Activated CD4-positive, alpha-beta memory T cell treated with anti-CD3 and anti-CD28 coated beads, Interleukin-2, amount 10 ng/mL, durations not matched to agents 7 days and 5 days (primary cell): ENCODE results near the gene RPS6KA4. TPM values are rescaled to one million over a fixed set of nuclear protein-coding genes. Genes with fewer than 3 reads are reported as not detected.

Experiments used
- CTCF ChIA-PET: fragments of 350-600 bp; sonication (Branson Sonifier 250); formaldehyde crosslinking; loops from one replicate; lab custom pipeline; 2021; ENCODE audit warnings: antibody characterized with exemption, inconsistent platforms; lab: Charles Lee
- POLR2A ChIA-PET: fragments of 350-600 bp; sonication (Branson Sonifier 250); formaldehyde crosslinking; loops from one replicate; lab custom pipeline; 2021; ENCODE audit warnings: antibody characterized with exemption; lab: Charles Lee
- DNase-seq: peaks from one replicate; pipeline ENCODE4 v3.0.0-alpha.2; 2020
- H3K27ac Mint-ChIP-seq: one replicate; pipeline ENCODE4 v1.8.0; 2021; ENCODE audit warnings: mild to moderate bottlenecking, mixed read lengths
- H3K27me3 Mint-ChIP-seq: one replicate; pipeline ENCODE4 v1.8.0; 2021; ENCODE audit warnings: mixed read lengths
- H3K36me3 Mint-ChIP-seq: one replicate; pipeline ENCODE4 v1.8.0; 2021; ENCODE audit warnings: low read depth, mixed read lengths
- H3K4me1 Mint-ChIP-seq: one replicate; pipeline ENCODE4 v1.8.0; 2021; ENCODE audit warnings: mixed read lengths
- H3K4me3 Mint-ChIP-seq: one replicate; pipeline ENCODE4 v1.8.0; 2021; ENCODE audit warnings: mild to moderate bottlenecking, mixed read lengths
- H3K9me3 Mint-ChIP-seq: one replicate; pipeline ENCODE4 v1.8.0; 2021; ENCODE audit warnings: mixed read lengths
- total RNA-seq, 2 experiments: library from RNA; stranded (reverse); gene quantifications; one replicate each; pipeline ENCODE4 v1.2.3, GENCODE V29; 2021

Gene RPS6KA4
- total RNA-seq, 2 experiments from 2014 or later = 40.2 to 43.5 TPM

- peak; percentile 89 for DNase-seq
- Mint-ChIP-seq H3K27ac (peak overlapping the region; percentile 83), H3K4me3 (peak overlapping the region; percentile 45), H3K36me3 (peaks cover 17% of the 10 kb centered on the region), H3K4me1 (peaks cover 44% of the 10 kb centered on the region), H3K27me3 (no peaks in the 10 kb centered on the region), H3K9me3 (no peaks in the 10 kb centered on the region)
- ChIA-PET POLR2A (interaction anchor here (0.6 to 7.5 kb wide), 16 partner anchors 9 to 127 kb away, joined by 3 to 104 read pairs (median 4); partner anchors contain the start of genes CCDC88B, ESRRA, FERMT3 and PRDX5), CTCF (interaction anchor here (0.6 to 5.9 kb wide), 30 partner anchors 8 to 1215 kb away, joined by 3 to 157 read pairs (median 4); partner anchors contain the start of genes CCDC88B, ESRRA, FERMT3 and FKBP2)
These were observed 27.2 kb upstream of the RPS6KA4 start for GRCh38 chr11:64331569-64332371.

GRCh38 chr11:64333556-64333955 lies 25.4 kb upstream of the RPS6KA4 start:
- ChIA-PET CTCF (interaction anchor here (0.7 to 5.9 kb wide), 4 partner anchors 16 to 148 kb away, joined by 3 to 157 read pairs (median 3); partner anchors contain the start of genes ESRRA, PRDX5, STIP1 and TRMT112), POLR2A (interaction anchor here (1.1 to 7.5 kb wide), 2 partner anchors 10 to 15 kb away, joined by 3 to 104 read pairs; partner anchors contain the start of genes PRDX5 and TRMT112)
- Mint-ChIP-seq H3K36me3 (peaks cover 30% of the 10 kb centered on the region), H3K4me1 (peaks cover 57% of the 10 kb centered on the region), H3K4me3 (no peak overlapping the region), H3K9me3 (no peaks in the 10 kb centered on the region), H3K27ac (no peak overlapping the region), H3K27me3 (no peaks in the 10 kb centered on the region)
- no peak for DNase-seq

GRCh38 chr11:64334764-64335735 lies 23.9 kb upstream of the RPS6KA4 start:
- H3K4me1 Mint-ChIP-seq = peaks cover 67% of the 10 kb centered on the region

GRCh38 chr11:64337538-64338249 lies 21.3 kb upstream of the RPS6KA4 start:
- H3K4me3 Mint-ChIP-seq = no peak overlapping the region
- H3K4me1 Mint-ChIP-seq = peaks cover 67% of the 10 kb centered on the region
- ChIA-PET POLR2A (interaction anchor here (0.9 to 4.2 kb wide), 3 partner anchors 12 to 68 kb away, joined by 3 to 52 read pairs (median 3); partner anchors contain the start of genes PRDX5 and TRMT112), CTCF (interaction anchor here (7.4 kb wide), 1 partner anchor 20 kb away, joined by 70 read pairs; the partner anchor contains the start of genes PRDX5 and TRMT112)
- H3K36me3 Mint-ChIP-seq = peaks cover 54% of the 10 kb centered on the region
- no peak for DNase-seq
- no peaks in the 10 kb centered on the region for H3K9me3 Mint-ChIP-seq
- no peaks in the 10 kb centered on the region for H3K27me3 Mint-ChIP-seq
- peak overlapping the region; percentile 47 for H3K27ac Mint-ChIP-seq

More at GRCh38 chr11:64334764-64335735, 23.9 kb upstream of the RPS6KA4 start:
- ChIA-PET CTCF (interaction anchor here (0.6 to 1.5 kb wide), 6 partner anchors 17 to 34 kb away, joined by 3 to 6 read pairs (median 4); partner anchors contain the start of genes CATSPERZ, ESRRA and PRDX5), POLR2A (interaction anchor here (0.8 to 1.6 kb wide), 2 partner anchors 25 to 92 kb away, joined by 3 read pairs; no protein-coding TSS in a partner anchor)
- Mint-ChIP-seq H3K27ac (peak overlapping the region; percentile 85), H3K27me3 (no peaks in the 10 kb centered on the region), H3K36me3 (peaks cover 41% of the 10 kb centered on the region), H3K9me3 (no peaks in the 10 kb centered on the region), H3K4me3 (no peak overlapping the region)
- DNase-seq = peak; percentile 52

GRCh38 chr11:64338716-64339115 lies 20.2 kb upstream of the RPS6KA4 start:
- Mint-ChIP-seq H3K4me1 (peaks cover 65% of the 10 kb centered on the region), H3K9me3 (no peaks in the 10 kb centered on the region), H3K27ac (peak overlapping the region; percentile 94), H3K27me3 (no peaks in the 10 kb centered on the region), H3K36me3 (peaks cover 50% of the 10 kb centered on the region), H3K4me3 (peak overlapping the region; percentile 92)
- ChIA-PET CTCF (interaction anchor here (1.0 to 7.4 kb wide), 2 partner anchors 18 to 21 kb away, joined by 3 to 70 read pairs; partner anchors contain the start of genes PRDX5 and TRMT112), POLR2A (interaction anchor here (0.9 to 4.2 kb wide), 3 partner anchors 11 to 69 kb away, joined by 3 to 52 read pairs (median 3); partner anchors contain the start of genes PRDX5 and TRMT112)
- no peak for DNase-seq

GRCh38 chr11:64339286-64339685 lies 19.7 kb upstream of the RPS6KA4 start:
- Mint-ChIP-seq H3K4me1 (peaks cover 63% of the 10 kb centered on the region), H3K27ac (peak overlapping the region; percentile 94), H3K27me3 (no peaks in the 10 kb centered on the region), H3K9me3 (no peaks in the 10 kb centered on the region), H3K36me3 (peaks cover 49% of the 10 kb centered on the region), H3K4me3 (peak overlapping the region; percentile 92)
- CTCF ChIA-PET = interaction anchor here (1.0 to 7.4 kb wide), 2 partner anchors 17 to 22 kb away, joined by 3 to 70 read pairs; partner anchors contain the start of genes PRDX5 and TRMT112
- POLR2A ChIA-PET = interaction anchor here (1.0 to 4.2 kb wide), 6 partner anchors 7 to 34 kb away, joined by 4 to 52 read pairs (median 10); partner anchors contain the start of genes ESRRA, PRDX5 and TRMT112
- DNase-seq = no peak

- CTCF ChIA-PET = interaction anchor here (1.5 to 7.4 kb wide), 3 partner anchors 8 to 22 kb away, joined by 6 to 70 read pairs (median 41); partner anchors contain the start of genes PRDX5 and TRMT112
- peak within 1 kb of the TSS; percentile 92 for H3K4me3 Mint-ChIP-seq
These were observed 19.1 kb upstream of the RPS6KA4 start, which contains the start of gene CCDC88B for GRCh38 chr11:64339754-64340408. CCDC88B (plus strand) TSS chr11:64340204; CDS start chr11:64340267, 63 bp downstream.

GRCh38 chr11:64340671-64341335 lies 18.2 kb upstream of the RPS6KA4 start:
- CTCF ChIA-PET = interaction anchor here (0.6 to 7.4 kb wide), 6 partner anchors 9 to 39 kb away, joined by 3 to 70 read pairs (median 6); partner anchors contain the start of genes PRDX5 and TRMT112
- H3K27me3 Mint-ChIP-seq = no peaks in the 10 kb centered on the region
- H3K4me3 Mint-ChIP-seq = peak overlapping the region; percentile 92
- POLR2A ChIA-PET = interaction anchor here (0.6 to 4.2 kb wide), 5 partner anchors 9 to 136 kb away, joined by 4 to 52 read pairs (median 13); partner anchors contain the start of genes PRDX5 and TRMT112
- DNase-seq = peak; percentile 84
- no peaks in the 10 kb centered on the region for H3K9me3 Mint-ChIP-seq
- peaks cover 61% of the 10 kb centered on the region for H3K4me1 Mint-ChIP-seq
- H3K36me3 Mint-ChIP-seq = peaks cover 46% of the 10 kb centered on the region
- peak overlapping the region; percentile 94 for H3K27ac Mint-ChIP-seq

More at GRCh38 chr11:64339754-64340408, 19.1 kb upstream of the RPS6KA4 start, which contains the start of gene CCDC88B:
- DNase-seq = peak; percentile 91
- Mint-ChIP-seq H3K4me1 (peaks cover 62% of the 10 kb centered on the region), H3K27me3 (no peaks in the 10 kb centered on the region), H3K9me3 (no peaks in the 10 kb centered on the region), H3K36me3 (peaks cover 44% of the 10 kb centered on the region), H3K27ac (peak within 1 kb of the TSS; percentile 94)
- POLR2A ChIA-PET = interaction anchor here (0.6 to 4.2 kb wide), 10 partner anchors 8 to 135 kb away, joined by 3 to 52 read pairs (median 6); partner anchors contain the start of genes ESRRA, PRDX5 and TRMT112

GRCh38 chr11:64341429-64341828 lies 17.5 kb upstream of the RPS6KA4 start:
- POLR2A ChIA-PET = interaction anchor here (1.6 to 4.2 kb wide), 5 partner anchors 10 to 136 kb away, joined by 7 to 52 read pairs (median 13); partner anchors contain the start of genes PRDX5 and TRMT112
- Mint-ChIP-seq H3K9me3 (no peaks in the 10 kb centered on the region), H3K4me1 (peaks cover 62% of the 10 kb centered on the region), H3K27me3 (no peaks in the 10 kb centered on the region), H3K4me3 (peak overlapping the region; percentile 92), H3K36me3 (peaks cover 47% of the 10 kb centered on the region), H3K27ac (peak overlapping the region; percentile 16)
- CTCF ChIA-PET = interaction anchor here (0.6 to 7.4 kb wide), 7 partner anchors 10 to 40 kb away, joined by 3 to 70 read pairs (median 6); partner anchors contain the start of genes PRDX5 and TRMT112
- no peak for DNase-seq
